Mucosa of descending colon (tissue), 3 donors: Measurements from ENCODE around the gene CENPU. TPM values are rescaled to one million over a fixed set of nuclear protein-coding genes. Genes with fewer than 3 reads are reported as not detected.

Experiments used
- ATAC-seq: fragments of 200-7000 bp; cut with Tn5 transposase; one replicate; pipeline ENCODE4 v1.9.1; 2020; ENCODE audit warnings: mild to moderate bottlenecking, moderate library complexity
- DNase-seq, 3 donors: peaks; one replicate each; pipeline ENCODE4 v3.0.0-alpha.2; 2020
- H3K36me3 ChIP-seq: fragments of 200-600 bp; one replicate; pipeline ENCODE4 v1.8.0; 2021; ENCODE audit warnings: low read depth, mild to moderate bottlenecking
- H3K4me1 ChIP-seq: fragments of 200-600 bp; one replicate; pipeline ENCODE4 v1.8.0; 2021; ENCODE audit warnings: low read depth, mild to moderate bottlenecking
- H3K4me3 ChIP-seq: fragments of 200-600 bp; one replicate; pipeline ENCODE4 v1.8.0; 2021; ENCODE audit warnings: mild to moderate bottlenecking
- H3K9me3 ChIP-seq: fragments of 200-600 bp; one replicate; pipeline ENCODE4 v1.8.0; 2021; ENCODE audit warnings: mild to moderate bottlenecking
- CTCF ChIP-seq: fragments of 200-600 bp; IDR thresholded peaks from one replicate; pipeline ENCODE4 v1.8.0; 2022; ENCODE audit warnings: antibody characterized with exemption, mild to moderate bottlenecking
- intact Hi-C, 2 donors: fragments of 100-400 bp; cut with DNase I in 1 of 2; cut with micrococcal nuclease in 1 of 2; formaldehyde crosslinking; loops; one replicate each; pipeline versions ENCODE4 v1.11.0 to v1.11.1; 2022; cut with DNase I, micrococcal nuclease
- total RNA-seq, 3 donors: library from RNA; stranded (reverse); fragmentation: NEBNext Ultra II Directional in 2 of 3; extraction: Animal tissue kit (Norgen Biotek cat#: 25700) in 2 of 3; gene quantifications; one replicate each; pipeline versions ENCODE4 v1.2.1 to v1.2.4, GENCODE V29; 2021 to 2023
- donor health status: DM: no; HTN: no; CAD: no; lungs with moderate emphysema.
- donor health status: DM: no; HTN: no; CAD: no.
- donor health status: DM: no; HTN: yes; CAD: no.

CENPU gene
- total RNA-seq, 3 donors from 2014 or later: 5.1 to 19.5 (median 9.5) TPM

GRCh38 chr4:184729946-184730345 lies 4.0 kb downstream of the CENPU start:
- no peaks in the 10 kb centered on the region for H3K4me1 ChIP-seq
- no peaks in the 10 kb centered on the region for H3K36me3 ChIP-seq
- DNase-seq (no peak), ATAC-seq (no peak)
- no peak overlapping the region for H3K4me3 ChIP-seq
- H3K9me3 ChIP-seq: no peaks in the 10 kb centered on the region
- intact Hi-C loops: no loop called here
- no peak for TF ChIP-seq CTCF

GRCh38 chr4:184728858-184729257 lies 5.0 kb downstream of the CENPU start:
- Histone ChIP-seq H3K9me3 (no peaks in the 10 kb centered on the region), H3K4me3 (no peak overlapping the region), H3K4me1 (no peaks in the 10 kb centered on the region), H3K36me3 (no peaks in the 10 kb centered on the region)
- ATAC-seq: peak; percentile 14
- intact Hi-C loops: no loop called here
- DNase-seq: no peak
- no peak for TF ChIP-seq CTCF

GRCh38 chr4:184727430-184727829 lies 6.5 kb downstream of the CENPU start:
- intact Hi-C loops: no loop called here
- no peak for ATAC-seq
- no peak for DNase-seq

GRCh38 chr4:184722798-184723197 lies 11.1 kb downstream of the CENPU start:
- peak in 2 of 3 donors; percentile 41 to 55 for DNase-seq
- peaks cover 4% of the 10 kb centered on the region for H3K4me1 ChIP-seq
- no peak for TF ChIP-seq CTCF
- H3K36me3 ChIP-seq: no peaks in the 10 kb centered on the region
- no peaks in the 10 kb centered on the region for H3K9me3 ChIP-seq
- peak; percentile 99 for ATAC-seq
- no peak overlapping the region for H3K4me3 ChIP-seq
- intact Hi-C loops: no loop called here

More at GRCh38 chr4:184727430-184727829, 6.5 kb downstream of the CENPU start:
- no peak for TF ChIP-seq CTCF
- Histone ChIP-seq H3K36me3 (no peaks in the 10 kb centered on the region), H3K9me3 (no peaks in the 10 kb centered on the region), H3K4me3 (no peak overlapping the region), H3K4me1 (peaks cover 4% of the 10 kb centered on the region)

- Histone ChIP-seq H3K36me3 (no peaks in the 10 kb centered on the region), H3K4me3 (no peak overlapping the region), H3K4me1 (peaks cover 4% of the 10 kb centered on the region), H3K9me3 (no peaks in the 10 kb centered on the region)
- intact Hi-C loops: no loop called here
- TF ChIP-seq CTCF: no peak
- ATAC-seq: no peak
- no peak for DNase-seq
Measured at GRCh38 chr4:184721254-184721653, 12.6 kb downstream of the CENPU start.

- no peaks in the 10 kb centered on the region for H3K9me3 ChIP-seq
- no peaks in the 10 kb centered on the region for H3K36me3 ChIP-seq
- no peak for DNase-seq
- ATAC-seq: no peak
- TF ChIP-seq CTCF: no peak
- intact Hi-C loops: no loop called here
- no peak overlapping the region for H3K4me3 ChIP-seq
- H3K4me1 ChIP-seq: peaks cover 4% of the 10 kb centered on the region
Measured at GRCh38 chr4:184719407-184719806, 14.5 kb downstream of the CENPU start.
